ENCODE results near the gene YJEFN3. TPM values are rescaled to one million over a fixed set of nuclear protein-coding genes. Genes with fewer than 3 reads are reported as not detected.
A peak's percentile ranks its signal among the peaks of the same experiment; 100 is the strongest.

YJEFN3 gene
- total RNA-seq, 3 donors from 2014 or later: 10.6 to 13.7 (median 13.4) TPM

GRCh38 chr19:19544954-19545591, 16.4 kb downstream of the YJEFN3 start:
- peaks cover 16% of the 10 kb centered on the region for H3K4me1 Mint-ChIP-seq (ENCODE audit: low read depth)
- H3K27me3 Mint-ChIP-seq (ENCODE audit: low read depth): no peaks in the 10 kb centered on the region

GRCh38 chr19:19545707-19546106, 17.0 kb downstream of the YJEFN3 start:
- peaks cover 13% of the 10 kb centered on the region for H3K4me1 Mint-ChIP-seq (ENCODE audit: low read depth)
- H3K4me3 Mint-ChIP-seq: no peak overlapping the region
- H3K36me3 Mint-ChIP-seq (ENCODE audit: insufficient read depth): no peaks in the 10 kb centered on the region
- ATAC-seq (no peak), DNase-seq (no peak)
- H3K9me3 Mint-ChIP-seq: no peaks in the 10 kb centered on the region
- H3K27me3 Mint-ChIP-seq (ENCODE audit: low read depth): no peaks in the 10 kb centered on the region

More at GRCh38 chr19:19544954-19545591, 16.4 kb downstream of the YJEFN3 start:
- Mint-ChIP-seq H3K9me3 (no peaks in the 10 kb centered on the region), H3K36me3 (ENCODE audit: insufficient read depth) (no peaks in the 10 kb centered on the region), H3K4me3 (no peak overlapping the region)
- ATAC-seq: no peak
- no peak for DNase-seq

GRCh38 chr19:19546751-19547162, 18.0 kb downstream of the YJEFN3 start:
- Mint-ChIP-seq H3K27me3 (ENCODE audit: low read depth) (no peaks in the 10 kb centered on the region), H3K4me1 (ENCODE audit: low read depth) (peaks cover 8% of the 10 kb centered on the region), H3K4me3 (no peak overlapping the region), H3K9me3 (no peaks in the 10 kb centered on the region), H3K36me3 (ENCODE audit: insufficient read depth) (no peaks in the 10 kb centered on the region)
- ATAC-seq (no peak), DNase-seq (no peak)

DNA sequence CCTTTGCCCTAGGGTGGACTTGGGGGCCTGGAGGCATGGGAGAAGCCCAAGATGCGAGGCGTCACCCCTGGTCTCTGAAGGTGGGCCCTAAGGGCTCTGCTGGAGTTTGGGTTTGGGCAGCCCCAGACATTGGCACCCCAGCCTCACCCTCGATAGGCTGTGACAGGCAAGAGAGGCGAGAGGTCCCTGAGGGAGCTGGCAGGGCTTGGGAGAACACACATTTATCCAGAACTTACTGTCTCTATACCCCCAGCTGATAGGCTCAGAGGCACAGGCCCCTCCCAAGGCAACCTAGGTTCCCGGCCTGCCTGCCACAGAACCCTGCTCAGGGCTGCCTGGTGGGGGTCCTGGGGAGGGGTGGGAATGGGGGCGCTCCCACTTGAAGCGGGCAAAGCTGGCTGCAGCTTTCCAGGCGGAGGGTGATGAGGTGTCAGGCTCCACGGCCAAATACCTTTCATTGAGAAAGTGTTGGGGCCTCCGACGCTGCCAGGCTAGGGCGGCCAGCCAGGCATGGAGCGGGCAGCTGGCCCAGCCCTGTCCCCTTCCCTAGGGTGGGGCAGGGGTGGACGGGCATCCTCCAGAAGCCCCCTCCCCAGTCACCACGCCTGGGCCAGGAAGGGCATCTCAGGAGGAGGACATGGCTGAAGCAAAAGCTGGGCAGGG, 19.1 kb downstream of the YJEFN3 start:
- Mint-ChIP-seq H3K27me3 (ENCODE audit: low read depth) (no peaks in the 10 kb centered on the region), H3K4me1 (ENCODE audit: low read depth) (no peaks in the 10 kb centered on the region), H3K4me3 (no peak overlapping the region), H3K36me3 (ENCODE audit: insufficient read depth) (no peaks in the 10 kb centered on the region), H3K9me3 (no peaks in the 10 kb centered on the region)
- DNase-seq: no peak
- ATAC-seq: no peak

DNA sequence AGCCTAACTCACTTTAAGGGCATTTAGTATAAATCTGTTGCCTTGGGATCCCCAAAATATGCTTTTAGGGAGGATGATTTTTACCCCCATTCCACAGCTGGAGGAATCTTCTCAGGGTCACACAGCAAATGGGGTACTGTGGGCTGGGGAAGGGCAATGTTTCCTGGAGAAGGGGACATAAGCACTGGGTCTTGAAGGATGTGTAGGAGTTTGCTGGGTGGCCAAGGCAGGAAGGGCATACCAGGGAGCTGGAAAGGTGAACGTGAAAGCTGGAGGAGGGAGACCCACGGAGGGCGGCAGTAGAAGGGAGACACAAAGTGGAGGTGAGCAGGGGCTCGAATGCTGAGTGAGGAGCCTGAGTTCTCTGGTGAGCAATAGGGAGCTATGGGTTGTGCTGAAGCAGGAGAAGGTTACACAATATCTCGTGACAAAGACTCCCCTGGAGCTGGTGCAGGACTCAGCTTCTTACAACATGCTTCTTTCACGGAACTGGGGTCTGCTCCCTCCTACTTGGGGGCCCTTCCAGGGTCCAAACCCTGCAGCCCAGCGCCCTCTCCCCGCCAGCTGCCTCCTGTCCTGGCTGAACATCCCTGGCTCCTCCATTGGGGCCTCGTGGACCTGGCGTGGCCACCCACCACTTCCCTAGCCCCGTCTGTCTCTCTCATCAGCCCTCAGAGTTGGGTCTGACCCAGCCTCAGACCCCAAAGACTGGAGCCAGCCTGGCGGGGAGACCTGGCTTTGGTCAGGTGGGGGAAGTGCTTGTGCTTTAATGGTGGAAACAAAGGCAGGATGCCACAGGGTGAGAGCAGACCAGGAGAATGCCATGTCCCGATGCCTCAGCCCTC, 20.4 kb downstream of the YJEFN3 start:
- H3K9me3 Mint-ChIP-seq: no peaks in the 10 kb centered on the region
- DNase-seq (no peak), ATAC-seq (no peak)
- no peaks in the 10 kb centered on the region for H3K4me1 Mint-ChIP-seq (ENCODE audit: low read depth)
- H3K36me3 Mint-ChIP-seq (ENCODE audit: insufficient read depth): no peaks in the 10 kb centered on the region
- H3K4me3 Mint-ChIP-seq: no peak overlapping the region
- H3K27me3 Mint-ChIP-seq (ENCODE audit: low read depth): no peaks in the 10 kb centered on the region

- no peaks in the 10 kb centered on the region for H3K27me3 Mint-ChIP-seq (ENCODE audit: low read depth)
- ATAC-seq: no peak
- no peak overlapping the region for H3K4me3 Mint-ChIP-seq
- H3K9me3 Mint-ChIP-seq: no peaks in the 10 kb centered on the region
- no peak for DNase-seq
- H3K4me1 Mint-ChIP-seq (ENCODE audit: low read depth): peaks cover 2% of the 10 kb centered on the region
- H3K36me3 Mint-ChIP-seq (ENCODE audit: insufficient read depth): no peaks in the 10 kb centered on the region
Measured at GRCh38 chr19:19549804-19550464, 21.2 kb downstream of the YJEFN3 start.

DNA sequence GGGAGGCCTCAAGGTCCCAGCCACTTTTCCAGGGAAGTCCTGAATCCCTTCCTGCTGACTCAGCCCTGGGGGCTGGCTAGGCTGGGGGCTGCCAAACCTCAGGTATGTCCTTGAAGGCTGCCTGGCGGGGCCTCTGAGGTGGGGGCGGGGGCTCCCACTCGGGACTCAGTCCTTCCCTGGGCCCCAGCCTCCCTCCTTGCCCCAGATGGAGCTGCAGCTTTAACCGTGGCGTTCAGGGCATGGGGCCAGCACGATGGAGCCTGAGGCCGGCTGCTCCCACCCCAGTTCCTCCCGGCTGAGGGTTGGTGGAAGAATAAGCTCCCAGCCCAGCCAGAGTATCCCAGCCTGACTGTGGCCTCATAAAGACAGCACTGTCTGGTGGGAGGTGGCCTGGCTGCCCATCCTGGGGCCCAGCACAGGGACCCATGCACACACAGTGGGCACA, 21.8 kb downstream of the YJEFN3 start:
- DNase-seq: no peak
- no peak overlapping the region for H3K4me3 Mint-ChIP-seq
- H3K27me3 Mint-ChIP-seq (ENCODE audit: low read depth): no peaks in the 10 kb centered on the region
- no peaks in the 10 kb centered on the region for H3K36me3 Mint-ChIP-seq (ENCODE audit: insufficient read depth)
- no peaks in the 10 kb centered on the region for H3K9me3 Mint-ChIP-seq
- no peak for ATAC-seq
- H3K4me1 Mint-ChIP-seq (ENCODE audit: low read depth): peaks cover 2% of the 10 kb centered on the region

DNA sequence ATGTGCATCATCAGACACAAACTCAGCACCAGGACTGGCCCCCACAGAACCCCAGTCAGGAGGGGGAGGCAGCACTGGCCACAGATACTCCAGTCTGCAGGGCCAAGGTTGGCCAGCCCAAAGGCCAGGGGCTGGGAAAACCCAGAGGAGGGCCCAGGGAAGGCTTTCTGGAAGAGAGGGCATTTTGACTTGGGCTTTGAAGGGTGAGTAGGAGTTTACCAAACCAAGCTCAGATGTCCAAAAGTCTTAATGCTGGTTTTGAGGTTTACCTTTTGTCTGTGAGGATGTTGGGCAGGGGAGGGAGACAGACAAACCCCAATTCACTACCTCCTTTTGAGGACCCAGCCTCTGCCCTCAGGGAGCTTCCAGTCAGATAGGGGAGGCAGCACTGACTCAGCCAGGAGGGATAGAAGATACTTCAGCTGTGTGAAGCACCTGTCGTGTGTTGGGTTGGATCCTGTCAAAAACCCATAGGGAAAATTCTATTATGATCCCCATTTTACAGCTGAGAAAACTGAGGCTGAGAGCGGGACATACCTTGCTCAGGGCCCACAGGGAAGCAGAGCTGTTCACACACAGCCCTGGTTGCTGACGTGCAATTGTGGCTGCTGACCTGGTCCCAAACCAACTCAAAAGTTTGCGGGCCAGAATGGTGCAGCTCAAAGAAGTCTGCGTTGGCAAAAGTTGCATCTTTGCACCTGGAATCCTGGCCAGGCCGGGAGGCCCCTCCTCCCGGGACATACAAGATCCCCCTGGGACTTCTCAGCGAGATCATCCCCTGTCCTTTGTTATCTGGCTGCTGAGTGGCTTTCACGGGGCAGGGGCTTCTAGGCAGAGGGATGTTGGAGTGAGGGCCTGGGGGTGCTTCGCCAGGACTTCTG, 22.5 kb downstream of the YJEFN3 start:
- DNase-seq (no peak), ATAC-seq (no peak)
- Mint-ChIP-seq H3K36me3 (ENCODE audit: insufficient read depth) (no peaks in the 10 kb centered on the region), H3K9me3 (no peaks in the 10 kb centered on the region), H3K4me3 (no peak overlapping the region), H3K27me3 (ENCODE audit: low read depth) (no peaks in the 10 kb centered on the region), H3K4me1 (ENCODE audit: low read depth) (peaks cover 2% of the 10 kb centered on the region)

GRCh38 chr19:19551853-19552192, 23.1 kb downstream of the YJEFN3 start:
- Mint-ChIP-seq H3K27me3 (ENCODE audit: low read depth) (no peaks in the 10 kb centered on the region), H3K9me3 (no peaks in the 10 kb centered on the region), H3K4me1 (ENCODE audit: low read depth) (peaks cover 2% of the 10 kb centered on the region), H3K4me3 (no peak overlapping the region), H3K36me3 (ENCODE audit: insufficient read depth) (no peaks in the 10 kb centered on the region)
- DNase-seq (no peak), ATAC-seq (no peak)

- DNase-seq (no peak), ATAC-seq (peak in 1 of 2 donors; percentile 44)
- Mint-ChIP-seq H3K4me1 (ENCODE audit: low read depth) (peaks cover 2% of the 10 kb centered on the region), H3K27me3 (ENCODE audit: low read depth) (no peaks in the 10 kb centered on the region), H3K36me3 (ENCODE audit: insufficient read depth) (no peaks in the 10 kb centered on the region), H3K9me3 (no peaks in the 10 kb centered on the region), H3K4me3 (no peak overlapping the region)
Measured at GRCh38 chr19:19552798-19553197, 24.1 kb downstream of the YJEFN3 start.

DNA sequence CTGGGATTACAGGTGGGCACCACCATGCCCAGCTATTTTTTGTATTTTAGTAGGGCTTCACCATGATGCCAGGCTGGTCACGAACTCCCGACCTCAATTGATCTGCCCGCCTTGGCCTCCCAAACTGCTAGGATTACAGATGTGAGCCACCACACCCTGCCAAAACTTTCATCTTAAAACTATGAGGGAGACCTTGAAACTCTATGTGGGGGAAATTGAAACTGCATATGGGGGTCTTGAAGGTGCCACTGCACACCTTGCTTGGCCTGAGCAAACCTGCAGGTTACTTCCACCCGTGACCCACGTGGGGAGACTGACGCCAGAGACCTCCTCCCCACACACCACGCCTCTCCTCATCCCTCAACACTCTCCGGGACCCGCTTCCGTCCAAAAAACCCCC, 25.0 kb downstream of the YJEFN3 start:
- H3K27me3 Mint-ChIP-seq (ENCODE audit: low read depth): no peaks in the 10 kb centered on the region
- H3K9me3 Mint-ChIP-seq: no peaks in the 10 kb centered on the region
- no peaks in the 10 kb centered on the region for H3K36me3 Mint-ChIP-seq (ENCODE audit: insufficient read depth)
- no peak overlapping the region for H3K4me3 Mint-ChIP-seq
- H3K4me1 Mint-ChIP-seq (ENCODE audit: low read depth): peaks cover 2% of the 10 kb centered on the region
- DNase-seq (no peak), ATAC-seq (no peak)

DNA sequence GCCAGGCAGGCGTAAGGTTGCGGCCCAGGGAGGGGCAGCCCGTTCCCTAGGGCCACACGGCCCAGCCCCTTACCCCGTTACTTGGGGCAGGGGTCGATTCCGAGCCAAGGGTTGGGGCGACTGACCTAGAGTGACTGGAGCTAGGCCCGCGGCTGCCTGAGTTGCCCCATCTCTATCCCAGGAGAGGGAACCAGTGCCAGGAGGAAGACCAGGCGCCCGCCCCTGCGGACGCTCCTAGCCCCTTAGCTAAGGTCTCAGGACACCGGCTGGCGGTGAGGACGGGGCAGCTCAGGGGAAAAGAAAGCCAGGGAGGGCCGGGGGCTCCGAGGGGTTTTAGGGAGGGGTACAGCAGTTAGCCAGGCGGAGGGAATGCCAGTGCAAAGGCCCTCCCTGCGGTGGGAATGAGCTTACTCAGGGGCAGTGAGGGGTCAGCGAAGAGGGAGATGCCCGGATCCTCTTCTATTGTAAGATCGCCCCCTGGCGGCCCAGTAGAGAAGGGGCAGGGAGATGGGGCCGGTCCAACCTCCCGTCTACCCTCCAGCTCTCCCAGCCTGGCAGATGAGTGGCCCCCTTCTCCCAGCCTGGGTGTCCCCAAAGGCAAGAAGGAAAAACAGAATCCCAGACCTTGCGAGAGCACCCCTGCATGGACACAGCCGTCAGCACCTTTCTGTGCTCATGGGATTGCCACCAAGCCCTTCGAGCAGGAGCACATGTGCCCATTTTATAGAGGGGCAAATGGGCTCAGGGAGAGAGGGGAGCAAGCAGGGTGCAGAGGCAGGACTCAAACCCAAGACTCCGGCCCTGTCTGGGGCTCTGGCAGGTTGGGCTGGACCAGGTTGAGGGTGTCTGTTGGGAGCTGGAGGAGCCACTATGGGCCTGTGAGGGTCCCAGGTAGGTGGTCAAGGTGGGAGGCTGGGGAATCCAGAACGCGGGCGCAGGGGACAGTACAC, 25.6 kb downstream of the YJEFN3 start:
- Mint-ChIP-seq H3K4me3 (no peak overlapping the region), H3K36me3 (ENCODE audit: insufficient read depth) (peaks cover 2% of the 10 kb centered on the region), H3K27me3 (ENCODE audit: low read depth) (no peaks in the 10 kb centered on the region), H3K9me3 (no peaks in the 10 kb centered on the region), H3K4me1 (ENCODE audit: low read depth) (peaks cover 6% of the 10 kb centered on the region)
- DNase-seq (peak; percentile 59), ATAC-seq (peak; percentile 76)

GRCh38 chr19:19558055-19558454, 29.3 kb downstream of the YJEFN3 start:
- ATAC-seq (no peak), DNase-seq (no peak)
- Mint-ChIP-seq H3K4me1 (ENCODE audit: low read depth) (peaks cover 15% of the 10 kb centered on the region), H3K27me3 (ENCODE audit: low read depth) (no peaks in the 10 kb centered on the region), H3K4me3 (no peak overlapping the region), H3K36me3 (ENCODE audit: insufficient read depth) (peaks cover 6% of the 10 kb centered on the region), H3K9me3 (no peaks in the 10 kb centered on the region)
